Measurements from ENCODE around the gene C1QTNF4.

Gene C1QTNF4

DNA sequence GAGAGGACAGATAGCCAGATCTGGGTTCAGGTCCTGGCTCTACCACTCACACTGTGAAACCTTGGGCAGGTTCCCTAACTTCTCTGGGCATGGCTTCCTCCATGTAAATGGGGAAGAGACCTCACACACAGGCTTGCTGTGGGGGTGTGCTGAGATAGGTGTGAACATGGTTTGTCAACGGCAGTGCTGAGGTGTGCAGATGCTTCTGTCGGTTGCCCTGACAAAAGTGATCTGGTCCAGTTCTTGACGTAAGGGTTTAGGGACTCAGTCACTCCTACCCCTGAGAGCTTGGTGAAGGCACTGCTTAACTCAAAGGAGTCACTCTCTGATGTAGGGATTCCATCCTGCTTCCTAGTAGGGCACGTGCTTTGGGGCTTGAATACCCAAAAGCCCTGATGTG lies 2.0 kb downstream of the C1QTNF4 start:
- no peak for DNase-seq

DNA sequence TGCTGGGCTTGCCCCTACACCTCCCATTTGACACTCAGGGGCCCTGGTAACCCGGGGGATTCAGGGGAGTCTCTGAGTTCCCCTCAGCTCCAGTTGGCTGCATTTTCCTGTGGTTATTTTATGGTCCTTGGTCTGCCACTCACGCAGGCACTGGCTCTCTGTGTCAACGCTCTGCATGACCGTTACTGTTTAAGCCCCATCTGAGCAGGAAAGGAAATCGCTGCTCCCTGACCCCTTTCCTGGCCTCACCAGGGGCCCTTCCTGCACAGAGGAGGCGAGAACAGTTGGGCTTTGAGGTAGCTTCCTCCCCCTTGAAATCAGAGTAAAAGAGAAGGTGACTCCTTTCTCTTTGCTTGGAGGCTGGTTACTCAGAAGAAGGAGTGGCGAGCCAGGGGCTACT lies 2.4 kb downstream of the C1QTNF4 start:
- DNase-seq, result no peak

DNA sequence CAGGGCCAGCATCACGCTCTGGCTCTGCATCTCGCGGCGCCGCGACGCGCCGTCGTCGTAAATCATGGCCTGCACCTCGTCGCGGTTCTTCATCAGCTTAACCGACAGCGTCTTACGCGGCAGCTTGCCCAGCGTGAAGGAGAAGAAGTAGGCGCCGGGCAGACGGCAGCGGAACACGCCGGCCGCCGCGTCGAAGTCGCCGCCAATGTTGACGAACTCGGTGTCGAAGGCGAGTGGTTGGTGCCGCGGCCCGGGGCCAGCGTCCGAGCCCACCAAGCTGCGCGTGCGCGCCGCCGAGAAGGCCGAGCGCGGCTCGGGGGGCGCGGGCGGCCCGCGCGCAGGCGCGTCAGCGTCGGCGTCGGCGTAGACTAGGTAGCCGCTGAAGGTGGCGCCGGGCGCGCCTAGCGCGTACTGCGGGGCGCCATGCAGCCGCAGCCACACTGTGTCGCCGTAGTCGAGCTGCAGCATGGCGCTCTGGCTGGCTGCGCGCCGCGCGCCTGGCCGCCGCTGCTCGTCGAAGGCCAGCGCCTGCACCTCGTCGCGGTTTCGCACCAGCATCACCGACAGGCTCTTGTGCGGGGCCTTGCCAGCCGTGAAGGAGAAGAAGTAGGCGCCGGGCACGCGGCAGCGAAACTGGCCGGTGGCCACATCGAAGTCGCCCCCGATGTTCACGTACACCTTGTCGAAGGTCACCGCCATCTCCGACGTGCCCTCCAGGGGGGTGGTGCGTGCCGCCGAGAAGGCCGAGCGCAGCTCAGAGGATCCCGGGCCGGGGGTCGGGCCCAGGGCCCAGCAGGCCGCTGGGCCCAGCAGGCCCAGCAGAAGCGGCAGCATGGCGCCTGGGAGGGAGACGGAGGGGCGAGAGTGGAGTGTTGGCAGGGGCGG lies 4.0 kb downstream of the C1QTNF4 start:
- DNase-seq, result no peak

DNA sequence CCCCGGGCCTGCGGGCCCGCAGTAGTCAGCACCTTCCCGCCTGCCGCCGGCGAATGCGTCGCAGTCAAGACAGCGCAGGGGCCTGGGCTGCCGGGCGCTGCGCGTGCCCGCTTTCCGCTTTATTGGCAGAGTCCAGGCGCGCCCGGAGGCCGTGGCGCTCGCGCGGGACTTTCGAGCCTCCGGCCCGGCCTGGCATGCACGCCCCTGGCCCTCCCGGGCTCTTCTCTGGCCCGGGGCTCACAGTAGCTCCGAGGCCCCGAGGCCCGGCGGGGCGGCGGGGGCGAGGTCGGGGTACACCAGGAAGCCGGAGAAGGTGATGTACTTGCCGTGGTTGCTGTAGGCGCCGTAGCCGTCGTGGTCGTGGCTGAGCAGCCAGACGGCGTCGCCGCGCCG lies 4.6 kb downstream of the C1QTNF4 start:
- DNase-seq, result no peak

DNA sequence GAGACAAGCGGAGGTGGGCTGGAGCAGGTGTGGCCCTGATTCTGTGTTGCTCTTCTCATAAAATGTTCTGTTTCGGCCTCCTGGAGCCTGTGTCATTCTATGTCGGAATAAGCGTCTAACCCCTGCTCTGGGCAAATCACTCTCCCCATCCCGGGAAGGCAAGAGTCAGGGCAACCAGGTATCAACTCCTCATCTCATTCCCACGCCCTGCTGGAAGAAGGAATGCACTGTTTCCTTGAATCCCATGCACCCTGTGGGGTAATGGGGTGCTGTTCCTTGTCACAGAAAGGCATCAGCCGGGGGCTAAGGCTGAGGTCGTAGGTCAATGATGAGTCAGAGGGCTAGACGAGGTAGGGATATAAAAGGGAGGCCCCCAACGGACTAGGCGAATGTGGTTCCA lies 5.1 kb downstream of the C1QTNF4 start:
- no peak for DNase-seq

DNA sequence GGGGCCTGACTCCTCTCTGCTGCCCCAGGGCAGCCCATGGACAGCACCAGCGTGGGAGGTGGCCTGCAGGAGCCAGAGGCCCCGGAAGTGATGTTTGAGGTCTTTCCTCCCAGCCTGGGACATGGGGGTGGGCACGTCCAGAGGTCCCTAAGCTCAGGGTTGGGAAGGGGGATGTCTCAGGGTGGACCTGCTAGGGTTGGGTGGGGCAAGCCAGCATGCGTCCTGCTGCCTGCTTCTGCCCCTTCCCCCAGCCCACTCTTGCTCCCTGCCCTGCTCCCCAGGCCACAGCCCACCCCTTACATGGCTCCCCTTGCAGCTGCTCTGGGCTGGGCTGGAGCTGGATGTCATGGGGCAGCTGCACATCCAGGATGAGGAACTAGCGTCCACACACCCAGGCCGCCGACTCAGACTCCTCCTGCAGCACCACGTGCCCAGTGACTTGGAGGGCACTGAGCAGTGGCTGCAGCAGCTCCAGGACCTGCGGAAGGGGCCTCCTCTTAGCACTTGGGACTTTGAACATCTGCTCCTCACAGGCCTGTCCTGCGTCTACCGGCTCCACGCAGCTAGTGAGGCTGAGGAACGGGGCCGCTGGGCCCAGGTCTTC lies 6.4 kb downstream of the C1QTNF4 start:
- DNase-seq, result no peak

DNA sequence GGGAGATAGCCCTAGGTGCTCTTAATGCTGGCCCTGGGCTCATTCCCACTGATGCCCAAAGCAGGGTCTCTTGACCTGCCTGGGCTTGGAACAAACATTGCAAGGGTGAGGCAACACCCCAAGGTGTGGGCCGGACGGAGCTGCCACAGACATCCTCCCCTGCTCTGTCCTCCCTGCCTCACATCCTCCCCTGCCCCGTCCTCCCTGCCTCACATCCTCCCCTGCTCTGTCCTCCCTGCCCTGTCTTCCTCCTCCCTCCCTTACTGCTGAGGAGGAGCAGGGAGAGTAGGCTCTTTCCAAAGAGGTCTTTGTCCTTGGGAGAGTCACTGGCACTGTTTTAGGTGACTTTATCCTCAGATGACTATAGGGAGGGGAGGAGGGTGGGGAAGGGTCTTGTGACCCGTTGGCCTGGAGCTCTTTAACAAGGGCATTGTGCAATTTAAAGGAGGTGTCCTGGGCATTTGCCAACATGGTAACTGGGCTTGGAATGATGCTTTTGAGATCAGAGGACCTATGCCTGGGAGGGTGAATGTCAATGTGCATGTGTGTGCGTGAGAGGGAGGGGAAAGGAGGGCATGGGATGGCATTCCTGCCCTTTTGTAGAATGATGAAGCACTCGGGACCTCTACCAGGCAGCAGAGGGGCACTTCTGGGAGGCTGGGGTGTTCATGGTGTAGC lies 7.0 kb downstream of the C1QTNF4 start:
- DNase-seq, result no peak

DNA sequence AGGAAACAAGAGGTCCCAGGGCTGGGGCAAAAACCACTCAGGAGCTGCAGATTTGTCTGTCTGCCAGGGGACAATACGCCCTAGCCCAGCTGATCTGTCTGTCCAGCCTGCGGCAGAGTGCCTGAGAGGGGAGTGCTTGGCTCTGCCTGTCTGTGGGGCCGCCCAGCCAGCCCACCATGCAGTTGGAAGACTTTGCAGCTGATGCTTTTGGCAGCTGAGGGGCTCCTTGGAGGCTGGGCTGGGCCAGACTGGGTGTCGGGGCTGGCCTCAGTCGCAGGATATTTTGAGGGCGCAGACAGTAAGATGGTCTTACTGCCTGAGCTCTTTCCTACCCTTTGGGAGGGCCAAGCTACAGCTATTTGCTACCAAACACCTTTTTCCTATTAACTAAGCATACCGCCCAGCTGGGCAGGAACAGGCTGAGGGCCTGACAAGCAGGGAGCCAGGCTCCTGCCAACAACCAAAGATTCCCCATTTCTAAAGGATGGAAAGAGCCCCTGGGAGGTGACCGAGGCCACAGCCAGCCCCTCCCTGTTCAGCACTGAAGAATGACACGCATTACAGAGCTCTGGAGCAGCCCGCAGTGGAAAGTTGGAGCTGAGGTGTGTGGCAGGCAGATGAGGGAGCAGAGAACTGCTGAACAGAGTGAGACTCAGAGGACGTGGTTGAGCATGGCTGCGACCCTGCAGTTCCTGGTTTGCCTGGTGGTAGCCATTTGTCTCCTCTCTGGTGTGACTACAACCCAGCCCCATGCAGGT lies 7.9 kb downstream of the C1QTNF4 start, which contains the start of gene FAM180B:
TSS of gene FAM180B (plus strand) at position 581 of the 758 bp plus-strand sequence. CDS start at position 672, 91 bp downstream.
- DNase-seq, result no peak

DNA sequence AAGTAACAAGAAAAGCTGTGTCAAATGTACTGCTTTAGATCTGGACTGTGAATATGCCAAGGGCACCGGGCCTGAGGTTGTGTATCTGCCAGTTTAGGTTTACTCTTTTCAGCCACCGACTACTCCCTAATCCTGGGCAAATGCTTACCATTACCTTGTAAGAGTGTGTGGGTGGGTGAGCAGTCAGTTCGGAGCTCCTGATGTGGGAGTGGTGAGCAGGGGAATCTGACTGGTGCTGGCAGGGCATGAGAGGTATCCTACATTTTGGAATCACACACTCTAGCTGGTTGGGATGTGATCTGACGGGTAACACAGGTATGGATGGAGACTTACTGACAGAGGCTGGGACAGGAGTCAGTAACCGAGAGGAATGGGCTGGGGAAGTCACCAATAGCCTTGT lies 10.4 kb downstream of the C1QTNF4 start:
- DNase-seq, result no peak

DNA sequence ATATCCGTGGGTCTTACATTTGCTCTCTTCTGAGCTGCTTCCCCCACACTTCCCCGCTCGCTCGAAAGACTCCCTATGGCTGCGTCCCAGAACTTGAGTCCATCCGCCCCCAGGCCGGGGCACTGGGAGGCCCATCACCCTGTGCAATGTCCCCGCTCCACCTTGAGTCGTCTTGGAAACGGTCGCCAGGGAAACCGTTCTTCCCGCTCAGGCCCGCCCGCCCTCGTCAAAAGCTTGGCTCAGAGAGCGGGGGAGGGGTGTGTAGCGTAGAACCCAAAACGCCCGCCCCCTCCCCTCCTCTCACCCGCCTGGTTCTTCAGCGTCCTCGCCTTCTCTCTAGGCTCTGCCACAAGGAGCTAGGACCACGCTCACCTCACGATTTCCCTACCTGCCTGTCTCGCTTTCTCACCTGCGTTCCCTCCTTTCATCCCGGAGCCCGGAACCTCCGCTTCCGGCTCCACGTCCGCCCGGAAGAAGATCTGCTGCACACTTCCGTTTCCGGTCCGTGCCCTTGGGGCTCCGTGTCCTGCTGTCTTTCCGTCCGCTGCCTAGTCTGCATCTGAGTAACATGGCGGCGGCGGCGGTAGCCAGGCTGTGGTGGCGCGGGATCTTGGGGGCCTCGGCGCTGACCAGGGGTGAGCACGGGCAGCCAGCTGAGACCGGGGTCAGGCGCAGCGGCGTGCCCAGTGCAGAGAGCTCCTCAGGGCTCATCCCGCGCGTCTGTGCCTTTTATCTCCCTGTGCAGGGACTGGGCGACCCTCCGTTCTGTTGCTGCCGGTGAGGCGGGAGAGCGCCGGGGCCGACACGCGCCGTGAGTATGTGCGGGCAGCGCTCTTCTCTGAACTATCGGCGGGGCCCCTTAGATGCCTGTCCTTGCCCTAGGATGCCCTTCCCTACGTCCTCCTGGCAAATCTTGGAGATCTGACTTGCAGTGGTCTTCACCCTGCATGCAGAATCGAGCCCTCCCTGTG lies 15.4 kb downstream of the C1QTNF4 start, which contains the start of the genes KBTBD4 and NDUFS3:
TSS of gene KBTBD4 (minus strand) at position 447 of the 971 bp plus-strand sequence. CDS start at position 428, 19 bp downstream.
TSS of gene NDUFS3 (plus strand) at position 551 of the 971 bp plus-strand sequence. CDS start at position 569, 18 bp downstream.
- DNase-seq, result peak; percentile 59

DNA sequence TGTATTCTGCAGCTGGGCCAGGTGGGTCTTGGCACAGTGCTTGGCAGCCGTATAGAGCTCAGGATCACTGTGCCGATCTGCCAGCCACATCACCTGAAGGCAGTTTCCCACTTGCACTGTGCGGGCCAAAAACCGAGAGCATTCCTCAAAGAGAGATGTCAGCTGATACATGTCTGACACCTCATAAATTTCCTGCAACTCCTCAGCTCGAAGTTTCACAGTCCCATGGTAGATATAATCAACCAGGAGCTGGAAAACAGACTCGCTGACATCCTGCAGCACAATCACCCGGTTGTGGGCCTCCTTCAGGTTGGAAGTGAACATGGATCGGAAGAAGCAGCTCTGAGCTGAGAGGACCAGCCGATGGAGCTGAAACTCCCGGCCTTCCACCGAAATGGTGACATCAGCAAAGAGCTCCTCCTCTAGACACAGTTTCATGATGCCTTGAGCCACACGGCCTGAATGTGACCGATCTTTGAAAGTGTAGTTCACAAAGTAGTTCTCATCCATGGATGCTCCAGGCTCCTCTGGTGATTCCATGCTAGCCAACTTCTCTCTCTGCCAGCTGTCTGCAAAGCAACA lies 16.7 kb downstream of the C1QTNF4 start:
- DNase-seq, result no peak

DNA sequence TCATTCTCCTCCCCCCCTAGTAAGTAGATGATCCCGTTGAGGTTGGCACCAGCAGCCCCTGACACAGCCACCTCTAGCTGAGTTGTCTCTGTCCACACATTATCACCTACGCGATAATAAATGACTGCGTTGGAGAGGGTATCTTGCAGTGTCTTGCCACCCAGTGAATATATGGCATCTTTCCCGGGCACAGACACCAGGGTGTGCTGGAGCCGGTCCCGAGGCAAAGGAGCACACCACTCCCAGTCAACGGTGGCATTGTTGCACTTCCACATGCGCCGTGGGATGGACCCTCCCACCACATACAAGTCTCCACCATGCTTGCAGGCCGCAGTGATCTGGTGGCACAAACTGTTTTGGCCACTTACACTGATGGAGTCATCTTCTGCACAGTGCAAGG lies 20.9 kb downstream of the C1QTNF4 start:
- no peak for DNase-seq

DNA sequence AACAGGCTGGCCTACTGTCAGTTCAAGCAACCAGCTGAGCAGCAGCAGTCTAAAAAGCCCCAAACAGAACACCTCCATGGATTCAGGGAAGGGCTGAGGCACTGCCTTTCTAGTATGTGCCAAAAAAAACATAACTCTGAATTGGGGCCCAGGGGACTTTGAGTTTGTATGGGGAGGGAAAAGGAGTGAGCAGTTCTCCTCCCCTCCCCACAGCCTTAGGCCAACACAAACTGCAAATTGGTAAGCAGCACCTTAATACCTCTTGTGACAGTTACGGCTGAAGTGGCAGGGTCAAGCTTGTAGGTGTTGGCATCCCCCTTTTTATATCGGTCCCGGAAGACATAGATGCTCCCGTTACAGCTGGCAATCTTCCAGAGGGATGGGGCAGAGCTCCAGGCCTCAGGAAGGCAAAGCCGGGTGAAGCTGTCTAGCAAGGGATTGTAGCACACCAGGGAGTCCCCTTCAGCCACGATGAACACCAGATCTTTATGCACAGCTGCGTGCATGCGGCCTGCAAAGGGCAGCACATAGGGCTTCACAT lies 21.4 kb downstream of the C1QTNF4 start:
- DNase-seq, result no peak

DNA sequence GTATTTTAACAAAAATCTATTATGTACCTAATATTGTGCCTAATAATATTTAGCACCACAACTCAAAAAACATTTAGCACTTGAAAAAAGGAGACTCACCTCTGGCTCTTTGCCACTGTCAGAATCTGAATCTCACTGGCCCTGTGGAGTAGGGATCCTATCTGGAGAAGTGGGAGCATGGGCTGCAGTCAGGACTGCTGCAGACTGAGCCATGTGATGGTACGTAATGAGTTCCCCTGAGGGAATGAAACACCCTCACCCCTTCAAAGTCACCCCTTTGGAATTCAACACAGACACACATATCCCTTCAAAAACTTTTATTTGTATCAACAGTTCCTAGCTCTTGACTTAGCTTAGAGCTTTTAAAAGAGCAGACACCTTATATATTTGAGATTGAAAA lies 22.3 kb downstream of the C1QTNF4 start:
- no peak for DNase-seq

DNA sequence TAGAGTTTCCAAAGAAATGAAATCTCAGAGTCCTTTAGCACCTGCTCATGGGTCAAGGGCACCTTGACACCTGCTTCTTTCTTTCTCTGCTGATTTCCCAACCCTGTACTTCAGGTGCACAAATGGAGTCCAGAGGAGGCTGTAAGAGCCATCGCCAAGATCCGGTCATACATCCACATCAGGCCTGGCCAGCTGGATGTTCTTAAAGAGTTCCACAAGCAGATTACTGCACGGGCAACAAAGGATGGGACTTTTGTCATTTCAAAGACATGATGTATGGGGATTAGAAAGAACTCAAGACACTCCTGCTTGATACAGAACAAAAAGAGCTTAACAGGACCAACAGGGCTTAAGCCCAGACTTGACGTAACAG lies 22.9 kb downstream of the C1QTNF4 start:
- no peak for DNase-seq

DNA sequence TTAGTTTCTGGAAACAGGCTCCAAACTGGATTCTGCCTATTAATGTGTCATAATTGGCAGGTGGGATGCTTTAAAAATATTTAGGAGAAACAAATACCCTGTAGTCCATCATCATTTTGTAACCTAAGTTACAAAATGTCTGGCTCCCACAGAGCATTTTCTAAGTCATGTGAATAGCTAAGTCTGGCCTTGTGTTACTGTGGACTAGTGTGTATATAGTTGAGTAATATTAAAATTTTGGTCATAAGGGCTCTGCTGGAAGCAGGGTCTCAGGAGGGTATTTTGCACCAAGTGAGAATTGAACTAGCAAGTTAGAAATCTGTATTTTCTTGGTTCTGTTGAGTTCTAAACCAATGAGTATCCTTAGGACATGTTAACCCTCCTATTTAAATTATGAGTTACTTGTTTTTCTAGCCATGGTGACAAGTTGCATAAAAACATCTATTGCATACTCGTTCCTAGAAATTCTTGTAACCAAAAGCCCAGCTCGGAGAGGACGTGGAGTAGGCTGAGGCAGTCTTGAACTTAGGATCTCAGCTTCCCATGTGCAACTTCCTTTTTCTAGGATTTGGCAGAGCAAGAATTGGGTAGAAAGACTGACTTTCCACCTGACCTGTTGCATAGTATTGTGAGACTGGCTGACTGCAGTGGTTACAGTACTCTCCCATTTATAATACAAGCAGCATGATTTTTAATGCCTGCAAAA lies 23.4 kb downstream of the C1QTNF4 start:
- no peak for DNase-seq

DNA sequence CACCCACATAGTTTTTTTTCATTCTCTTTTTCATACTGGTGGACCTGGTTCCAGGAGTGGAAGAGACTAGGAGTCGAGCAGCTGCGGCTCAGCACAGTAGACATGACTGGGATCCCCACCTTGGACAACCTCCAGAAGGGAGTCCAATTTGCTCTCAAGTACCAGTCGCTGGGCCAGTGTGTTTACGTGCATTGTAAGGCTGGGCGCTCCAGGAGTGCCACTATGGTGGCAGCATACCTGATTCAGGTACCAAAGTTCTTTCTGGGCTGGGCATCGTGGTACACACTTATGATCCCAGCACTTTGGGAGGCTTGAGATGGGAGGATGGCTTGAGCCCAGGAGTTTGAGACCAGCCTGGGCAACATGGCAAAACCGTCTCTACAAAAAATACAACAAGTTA lies 24.6 kb downstream of the C1QTNF4 start:
- DNase-seq, result no peak

DNA sequence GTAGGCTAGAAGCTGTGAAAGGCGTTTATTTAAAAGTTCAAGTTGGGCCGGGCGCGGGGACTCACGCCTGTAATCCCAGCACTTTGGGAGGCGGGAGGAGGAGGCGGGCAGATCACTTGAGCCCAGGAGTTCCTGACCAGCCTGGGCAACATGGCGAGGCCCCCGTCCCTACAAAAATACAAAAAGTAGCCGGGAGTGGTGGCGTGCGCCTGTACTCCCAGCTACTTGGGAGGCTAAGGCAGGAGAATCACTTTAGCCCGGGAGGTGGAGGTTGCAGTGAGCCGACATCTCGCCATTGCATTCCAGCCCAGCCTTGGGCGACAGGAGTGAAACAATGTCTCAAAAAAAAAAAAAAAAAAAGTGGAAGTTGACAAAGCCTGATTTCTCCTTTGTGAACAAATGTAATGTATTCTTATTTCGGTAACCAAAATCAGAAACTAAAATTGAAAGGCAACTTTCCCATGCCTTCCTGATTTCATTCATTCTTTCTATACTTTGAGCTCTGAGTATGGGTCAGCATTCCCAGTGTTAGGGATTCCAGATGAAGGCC lies 28.0 kb downstream of the C1QTNF4 start:
- DNase-seq, result no peak

DNA sequence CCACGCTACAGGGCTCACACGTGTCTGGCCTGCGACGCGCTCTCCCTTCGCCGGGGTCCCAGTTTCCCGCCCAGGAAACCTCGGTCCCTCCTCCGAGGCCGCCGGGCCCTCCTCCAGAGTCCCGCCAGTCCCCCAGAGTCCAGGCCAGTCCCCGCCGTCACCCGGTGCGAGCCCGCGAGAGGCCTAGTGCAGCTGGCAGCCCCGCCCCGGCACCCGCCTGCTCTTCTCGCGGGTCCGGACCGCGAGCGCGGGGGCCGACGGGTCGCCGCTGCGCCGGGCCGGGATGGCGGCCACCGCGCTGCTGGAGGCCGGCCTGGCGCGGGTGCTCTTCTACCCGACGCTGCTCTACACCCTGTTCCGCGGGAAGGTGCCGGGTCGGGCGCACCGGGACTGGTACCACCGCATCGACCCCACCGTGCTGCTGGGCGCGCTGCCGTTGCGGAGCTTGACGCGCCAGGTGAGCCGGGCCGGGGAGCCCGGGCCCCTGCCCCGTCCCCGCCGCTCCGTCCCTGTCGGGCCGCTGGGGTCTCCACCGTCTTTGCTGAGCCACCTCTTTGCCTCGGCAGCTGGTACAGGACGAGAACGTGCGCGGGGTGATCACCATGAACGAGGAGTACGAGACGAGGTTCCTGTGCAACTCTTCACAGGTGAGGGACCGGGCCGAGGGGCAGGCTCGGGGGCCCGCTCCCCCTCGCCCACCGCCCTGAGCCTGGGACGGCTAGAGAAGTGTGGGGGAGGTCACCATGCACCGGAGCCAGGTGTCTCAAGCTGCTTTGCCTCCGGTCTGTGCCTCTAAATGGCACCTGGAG lies 28.7 kb downstream of the C1QTNF4 start, which contains the start of gene PTPMT1:
TSS of gene PTPMT1 (plus strand) at position 260 of the 809 bp plus-strand sequence. CDS start at position 284, 24 bp downstream.
- DNase-seq, result no peak
